GM12878 (cell line): ENCODE measurements around the gene IL17RE. TPM values are rescaled to one million over a fixed set of nuclear protein-coding genes. Genes with fewer than 3 reads are reported as not detected.

Experiments used
- CHD2 ChIP-seq: IDR thresholded peaks from 2 replicates; pipeline ENCODE4 v1.6.1; 2011; ENCODE audit warnings: low read depth, low read length, improper control_type of control experiment, borderline replicate concordance
- FOS ChIP-seq: IDR thresholded peaks from 3 replicates; pipeline ENCODE4 v1.6.1; 2011; ENCODE audit warnings: borderline replicate concordance; ENCODE audit not compliant: insufficient read length; ENCODE audit errors: extremely low read depth
- HDAC2 ChIP-seq: fragments of 200-600 bp; sonication (generic); IDR thresholded peaks from 2 replicates; pipeline ENCODE4 v1.6.1; 2017
- HDGF ChIP-seq: fragments of 450-650 bp; IDR thresholded peaks from 2 replicates; pipeline ENCODE4 v1.6.1; 2016; ENCODE audit warnings: antibody characterized with exemption
- IKZF2 ChIP-seq, 2 experiments: fragments of 450-650 bp; IDR thresholded peaks; 2 replicates each; pipeline ENCODE4 v1.6.1; 2017; ENCODE audit warnings: mild to moderate bottlenecking in 2 of 2, moderate library complexity in 2 of 2
- MTA3 ChIP-seq: IDR thresholded peaks from 2 replicates; pipeline ENCODE4 v1.6.1; 2012; ENCODE audit warnings: low read length, inconsistent platforms, borderline replicate concordance
- MYB ChIP-seq: fragments of 150-350 bp; IDR thresholded peaks from 2 replicates; pipeline ENCODE4 v1.6.1; 2014; ENCODE audit warnings: mild to moderate bottlenecking, low read depth, low read length, borderline replicate concordance
- NFIC ChIP-seq: IDR thresholded peaks from 2 replicates; pipeline ENCODE4 v1.6.1; 2012; ENCODE audit warnings: low read depth, mild to moderate bottlenecking, inconsistent platforms, low read length, moderate library complexity
- NR2F1 ChIP-seq: fragments of 450-650 bp; conservative IDR thresholded peaks from 2 replicates; pipeline ENCODE4 v1.6.1; 2017; ENCODE audit warnings: mild to moderate bottlenecking
- POLR2A ChIP-seq: IDR thresholded peaks from 2 replicates; pipeline ENCODE4 v1.6.1; 2011; ENCODE audit warnings: low read depth, mild to moderate bottlenecking, low read length
- POU2F2 ChIP-seq: IDR thresholded peaks from 3 replicates; pipeline ENCODE4 v1.6.1; 2011; ENCODE audit warnings: low read depth, mild to moderate bottlenecking, low read length, borderline replicate concordance
- RAD21 ChIP-seq: IDR thresholded peaks from 2 replicates; pipeline ENCODE4 v1.6.1; 2011; ENCODE audit warnings: mild to moderate bottlenecking, low read depth, low read length, moderate library complexity; ENCODE audit not compliant: insufficient read depth
- SMAD5 ChIP-seq: IDR thresholded peaks from 2 replicates; pipeline ENCODE4 v1.6.1; 2016; ENCODE audit warnings: antibody characterized with exemption, low read depth
- SREBF2 ChIP-seq: IDR thresholded peaks from 2 replicates; pipeline ENCODE4 v1.6.1; 2012; ENCODE audit warnings: mild to moderate bottlenecking, low read length
- TCF7 ChIP-seq: IDR thresholded peaks from 2 replicates; pipeline ENCODE4 v1.6.1; 2014; ENCODE audit warnings: antibody characterized with exemption, borderline replicate concordance
- YY1 ChIP-seq: IDR thresholded peaks from 2 replicates; pipeline ENCODE4 v1.6.1; 2011; ENCODE audit warnings: low read depth, mild to moderate bottlenecking, low read length
- ZNF24 ChIP-seq: fragments of 450-650 bp; IDR thresholded peaks from 2 replicates; pipeline ENCODE4 v1.6.1; 2017; ENCODE audit warnings: antibody characterized with exemption, mild to moderate bottlenecking
- polyA plus RNA-seq, 11 experiments: library from polyadenylated mRNA; depleted of rRNA in 4 of 11; unstranded in 6 of 11; stranded (reverse) in 5 of 11; fragments of >200 nt; fragmentation: Nextera tagmentation in 4 of 11; fragmentation: Illumina TruSeq in 1 of 11; extraction: Ambion mirVana in 4 of 11; extraction: Trizol in 1 of 11; gene quantifications; 1 replicate in 1 of 11; 2 replicates in 10 of 11; pipeline versions ENCODE4 v1.2.1 to v1.2.3, GENCODE V29; 2011 to 2016; ENCODE audit warnings: inconsistent platforms in 2 of 11, missing spikeins in 2 of 11, low read depth in 1 of 11
- total RNA-seq, 4 experiments: library from RNA; depleted of rRNA in 3 of 4; stranded (reverse); fragments of >200 nt in 3 of 4; fragmentation: Illumina TruSeq in 1 of 4; extraction: Trizol in 1 of 4; gene quantifications; 2 replicates each; pipeline versions ENCODE4 v1.2.1 to v1.2.3, GENCODE V29; 2013 to 2021
- TF ChIP-seq, protein P1 (sequence below): fragments of 450-650 bp; IDR thresholded peaks from 2 replicates; pipeline ENCODE4 v1.6.1; 2017; ENCODE audit warnings: mild to moderate bottlenecking
- TF ChIP-seq, protein P2 (sequence below): IDR thresholded peaks from 2 replicates; pipeline ENCODE4 v1.6.1; 2011; ENCODE audit warnings: low read depth, mild to moderate bottlenecking, low read length, moderate library complexity, borderline replicate concordance; ENCODE audit errors: extremely low read depth
- TF ChIP-seq, protein P3 (sequence below): fragments of 450-650 bp; IDR thresholded peaks from 2 replicates; pipeline ENCODE4 v1.6.1; 2017; ENCODE audit warnings: low read depth, mild to moderate bottlenecking, moderate library complexity
- TF ChIP-seq, protein P4 (sequence below): IDR thresholded peaks from 2 replicates; pipeline ENCODE4 v1.6.1; 2012; ENCODE audit warnings: mild to moderate bottlenecking, low read depth, low read length
- TF ChIP-seq, protein P5 (sequence below): IDR thresholded peaks from 2 replicates; pipeline ENCODE4 v1.6.1; 2011; ENCODE audit warnings: mild to moderate bottlenecking, low read depth, low read length, moderate library complexity; ENCODE audit not compliant: insufficient replicate concordance

Gene IL17RE
- total and polyA plus RNA-seq, 10 of the 15 experiments (the other 5 are each of a cell fraction or from before 2014, with no cell fraction given): 0.04 to 0.51 (median 0.12) TPM; not detected in 2

DNA sequence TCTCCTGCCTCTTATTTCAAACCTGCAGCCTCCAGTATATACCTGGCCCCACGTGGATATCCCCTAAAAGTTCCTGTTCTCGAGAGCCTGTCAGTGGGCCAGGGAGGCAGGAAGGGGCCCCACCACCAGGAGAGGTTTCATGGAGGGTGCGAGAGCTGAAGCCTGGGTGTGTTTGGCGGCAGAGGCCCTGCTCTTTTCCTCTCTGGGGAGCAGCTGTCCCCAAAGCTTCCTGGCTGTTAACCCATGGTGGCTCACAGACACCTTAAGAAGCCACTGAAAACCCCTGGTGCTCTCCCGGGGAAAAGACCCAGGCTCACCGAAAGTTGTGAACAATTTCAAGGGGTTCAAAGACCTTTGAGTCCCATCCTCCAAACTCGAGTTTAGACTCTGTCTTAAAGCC lies 48.5 kb downstream of the IL17RE start (continued):
- TF ChIP-seq, protein P1, sequence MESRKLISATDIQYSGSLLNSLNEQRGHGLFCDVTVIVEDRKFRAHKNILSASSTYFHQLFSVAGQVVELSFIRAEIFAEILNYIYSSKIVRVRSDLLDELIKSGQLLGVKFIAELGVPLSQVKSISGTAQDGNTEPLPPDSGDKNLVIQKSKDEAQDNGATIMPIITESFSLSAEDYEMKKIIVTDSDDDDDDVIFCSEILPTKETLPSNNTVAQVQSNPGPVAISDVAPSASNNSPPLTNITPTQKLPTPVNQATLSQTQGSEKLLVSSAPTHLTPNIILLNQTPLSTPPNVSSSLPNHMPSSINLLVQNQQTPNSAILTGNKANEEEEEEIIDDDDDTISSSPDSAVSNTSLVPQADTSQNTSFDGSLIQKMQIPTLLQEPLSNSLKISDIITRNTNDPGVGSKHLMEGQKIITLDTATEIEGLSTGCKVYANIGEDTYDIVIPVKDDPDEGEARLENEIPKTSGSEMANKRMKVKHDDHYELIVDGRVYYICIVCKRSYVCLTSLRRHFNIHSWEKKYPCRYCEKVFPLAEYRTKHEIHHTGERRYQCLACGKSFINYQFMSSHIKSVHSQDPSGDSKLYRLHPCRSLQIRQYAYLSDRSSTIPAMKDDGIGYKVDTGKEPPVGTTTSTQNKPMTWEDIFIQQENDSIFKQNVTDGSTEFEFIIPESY: no peak
- no peak for TF ChIP-seq SMAD5
- TF ChIP-seq POLR2A: peak; percentile 15; the same call in 1 of the 2 replicates
- TF ChIP-seq, protein P2, sequence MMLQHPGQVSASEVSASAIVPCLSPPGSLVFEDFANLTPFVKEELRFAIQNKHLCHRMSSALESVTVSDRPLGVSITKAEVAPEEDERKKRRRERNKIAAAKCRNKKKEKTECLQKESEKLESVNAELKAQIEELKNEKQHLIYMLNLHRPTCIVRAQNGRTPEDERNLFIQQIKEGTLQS: no peak
- TF ChIP-seq RAD21: 0 out of 2 replicates have a peak, but pooled peaks have one; percentile 1
- TF ChIP-seq CHD2: no peak
- 0 out of 2 replicates have a peak, but pooled peaks have one; percentile 20 for TF ChIP-seq NR2F1
- TF ChIP-seq HDGF: no peak
- no peak for TF ChIP-seq TCF7
- 0 out of 4 replicates have a peak, but pooled peaks have one; percentile 26 to 41 for TF ChIP-seq IKZF2 (IDR thresholded peaks at IDR 0.05)
- TF ChIP-seq ZNF24: no peak
- no peak for TF ChIP-seq FOS
- TF ChIP-seq, protein P3, sequence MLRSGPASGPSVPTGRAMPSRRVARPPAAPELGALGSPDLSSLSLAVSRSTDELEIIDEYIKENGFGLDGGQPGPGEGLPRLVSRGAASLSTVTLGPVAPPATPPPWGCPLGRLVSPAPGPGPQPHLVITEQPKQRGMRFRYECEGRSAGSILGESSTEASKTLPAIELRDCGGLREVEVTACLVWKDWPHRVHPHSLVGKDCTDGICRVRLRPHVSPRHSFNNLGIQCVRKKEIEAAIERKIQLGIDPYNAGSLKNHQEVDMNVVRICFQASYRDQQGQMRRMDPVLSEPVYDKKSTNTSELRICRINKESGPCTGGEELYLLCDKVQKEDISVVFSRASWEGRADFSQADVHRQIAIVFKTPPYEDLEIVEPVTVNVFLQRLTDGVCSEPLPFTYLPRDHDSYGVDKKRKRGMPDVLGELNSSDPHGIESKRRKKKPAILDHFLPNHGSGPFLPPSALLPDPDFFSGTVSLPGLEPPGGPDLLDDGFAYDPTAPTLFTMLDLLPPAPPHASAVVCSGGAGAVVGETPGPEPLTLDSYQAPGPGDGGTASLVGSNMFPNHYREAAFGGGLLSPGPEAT: peak; percentile 68
- no peak for TF ChIP-seq SREBF2
- no peak for TF ChIP-seq HDAC2
- TF ChIP-seq, protein P4, sequence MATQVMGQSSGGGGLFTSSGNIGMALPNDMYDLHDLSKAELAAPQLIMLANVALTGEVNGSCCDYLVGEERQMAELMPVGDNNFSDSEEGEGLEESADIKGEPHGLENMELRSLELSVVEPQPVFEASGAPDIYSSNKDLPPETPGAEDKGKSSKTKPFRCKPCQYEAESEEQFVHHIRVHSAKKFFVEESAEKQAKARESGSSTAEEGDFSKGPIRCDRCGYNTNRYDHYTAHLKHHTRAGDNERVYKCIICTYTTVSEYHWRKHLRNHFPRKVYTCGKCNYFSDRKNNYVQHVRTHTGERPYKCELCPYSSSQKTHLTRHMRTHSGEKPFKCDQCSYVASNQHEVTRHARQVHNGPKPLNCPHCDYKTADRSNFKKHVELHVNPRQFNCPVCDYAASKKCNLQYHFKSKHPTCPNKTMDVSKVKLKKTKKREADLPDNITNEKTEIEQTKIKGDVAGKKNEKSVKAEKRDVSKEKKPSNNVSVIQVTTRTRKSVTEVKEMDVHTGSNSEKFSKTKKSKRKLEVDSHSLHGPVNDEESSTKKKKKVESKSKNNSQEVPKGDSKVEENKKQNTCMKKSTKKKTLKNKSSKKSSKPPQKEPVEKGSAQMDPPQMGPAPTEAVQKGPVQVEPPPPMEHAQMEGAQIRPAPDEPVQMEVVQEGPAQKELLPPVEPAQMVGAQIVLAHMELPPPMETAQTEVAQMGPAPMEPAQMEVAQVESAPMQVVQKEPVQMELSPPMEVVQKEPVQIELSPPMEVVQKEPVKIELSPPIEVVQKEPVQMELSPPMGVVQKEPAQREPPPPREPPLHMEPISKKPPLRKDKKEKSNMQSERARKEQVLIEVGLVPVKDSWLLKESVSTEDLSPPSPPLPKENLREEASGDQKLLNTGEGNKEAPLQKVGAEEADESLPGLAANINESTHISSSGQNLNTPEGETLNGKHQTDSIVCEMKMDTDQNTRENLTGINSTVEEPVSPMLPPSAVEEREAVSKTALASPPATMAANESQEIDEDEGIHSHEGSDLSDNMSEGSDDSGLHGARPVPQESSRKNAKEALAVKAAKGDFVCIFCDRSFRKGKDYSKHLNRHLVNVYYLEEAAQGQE: no peak
- TF ChIP-seq POU2F2: no peak
- TF ChIP-seq, protein P5, sequence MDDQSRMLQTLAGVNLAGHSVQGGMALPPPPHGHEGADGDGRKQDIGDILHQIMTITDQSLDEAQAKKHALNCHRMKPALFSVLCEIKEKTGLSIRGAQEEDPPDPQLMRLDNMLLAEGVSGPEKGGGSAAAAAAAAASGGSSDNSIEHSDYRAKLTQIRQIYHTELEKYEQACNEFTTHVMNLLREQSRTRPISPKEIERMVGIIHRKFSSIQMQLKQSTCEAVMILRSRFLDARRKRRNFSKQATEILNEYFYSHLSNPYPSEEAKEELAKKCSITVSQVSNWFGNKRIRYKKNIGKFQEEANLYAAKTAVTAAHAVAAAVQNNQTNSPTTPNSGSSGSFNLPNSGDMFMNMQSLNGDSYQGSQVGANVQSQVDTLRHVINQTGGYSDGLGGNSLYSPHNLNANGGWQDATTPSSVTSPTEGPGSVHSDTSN: no peak
- 0 out of 2 replicates have a peak, but pooled peaks have one; percentile 25 for TF ChIP-seq MTA3
- peak; percentile 45; the same call in 1 of the 2 replicates for TF ChIP-seq NFIC
- 0 out of 2 replicates have a peak, but pooled peaks have one; percentile 9 for TF ChIP-seq MYB
- 0 out of 2 replicates have a peak, but pooled peaks have one; percentile 27 for TF ChIP-seq YY1
